SK-N-SH (cell line): ENCODE measurements around the gene GNG12. TPM values are rescaled to one million over a fixed set of nuclear protein-coding genes. Genes with fewer than 3 reads are reported as not detected.
A peak's percentile ranks its signal among the peaks of the same experiment; 100 is the strongest.

Experiments used
- CTCF ChIA-PET: fragments of 300-600, 350-600 bp; formaldehyde crosslinking; extraction: SDS; loops from one replicate; lab custom pipeline; 2021; lab: Yijun Ruan, JAX
- POLR2A ChIA-PET: fragments of 350-600 bp; sonication (Branson Sonifier 250); formaldehyde crosslinking; extraction: SDS; loops from one replicate; lab custom pipeline; 2020; ENCODE audit warnings: antibody characterized with exemption, inconsistent platforms; lab: Yijun Ruan, JAX
- DNase-seq: peaks from one replicate; pipeline ENCODE4 v3.0.0; 2012
- H2AFZ ChIP-seq: fragments of 200-600 bp; sonication (generic); 2 replicates; pipeline ENCODE4 v1.8.1; 2016; ENCODE audit warnings: antibody characterized with exemption, mild to moderate bottlenecking, low read depth
- H3F3A ChIP-seq: fragments of 200-600 bp; sonication (generic); replicated peaks from 2 replicates; pipeline ENCODE3; 2016; ENCODE audit warnings: antibody characterized with exemption, mild to moderate bottlenecking; ENCODE audit not compliant: insufficient read depth
- H3K27ac ChIP-seq, 2 experiments: fragments of 200-500 bp in 1 of 2; fragments of 200-600 bp in 1 of 2; sonication (Bioruptor generic) in 1 of 2; sonication (generic), shearing (Covaris generic) in 1 of 2; 2 replicates each; pipeline versions ENCODE4 v1.5.1 to v1.6.1; 2014 to 2016; ENCODE audit warnings: low read depth in 2 of 2, inconsistent platforms in 1 of 2, low read length in 1 of 2, mild to moderate bottlenecking in 1 of 2, mixed read lengths in 1 of 2
- H3K27me3 ChIP-seq: fragments of 200-600 bp; sonication (generic), shearing (Covaris generic); 2 replicates; pipeline ENCODE4 v1.6.1; 2016; ENCODE audit warnings: mixed run types; ENCODE audit not compliant: insufficient read depth
- H3K36me3 ChIP-seq, 2 experiments: fragments of 200-500 bp in 1 of 2; fragments of 200-600 bp in 1 of 2; sonication (Bioruptor generic) in 1 of 2; sonication (generic) in 1 of 2; replicated peaks in 1 of 2; 2 replicates each; pipeline versions ENCODE3 to v1.5.1; 2014 to 2016; ENCODE audit warnings: low read length in 1 of 2, mild to moderate bottlenecking in 1 of 2; ENCODE audit not compliant: insufficient read depth in 2 of 2, control insufficient read depth in 1 of 2
- H3K4me1 ChIP-seq, 2 experiments: fragments of 200-500 bp in 1 of 2; fragments of 200-600 bp in 1 of 2; sonication (Bioruptor generic) in 1 of 2; sonication (generic), shearing (Covaris generic) in 1 of 2; 2 replicates each; pipeline versions ENCODE4 v1.5.1 to v1.6.1; 2014 to 2016; ENCODE audit warnings: low read depth in 1 of 2, low read length in 1 of 2, mixed run types in 1 of 2; ENCODE audit not compliant: insufficient read depth in 2 of 2, control insufficient read depth in 1 of 2
- H3K4me2 ChIP-seq: fragments of 200-600 bp; sonication (generic), shearing (Covaris generic); 2 replicates; pipeline ENCODE4 v1.6.1; 2017; ENCODE audit warnings: mixed run types
- H3K4me3 ChIP-seq, 2 experiments: fragments of 200-500 bp in 1 of 2; fragments of 200-600 bp in 1 of 2; sonication (Bioruptor generic) in 1 of 2; sonication (generic), shearing (Covaris generic) in 1 of 2; 2 replicates each; pipeline versions ENCODE4 v1.5.1 to v1.8.1; 2014 to 2016; ENCODE audit warnings: low read depth in 2 of 2, inconsistent platforms in 1 of 2, low read length in 1 of 2, mild to moderate bottlenecking in 1 of 2, mixed read lengths in 1 of 2, moderate library complexity in 1 of 2
- H3K79me2 ChIP-seq: fragments of 200-600 bp; sonication (generic); 2 replicates; pipeline ENCODE4 v1.8.1; 2017; ENCODE audit warnings: mild to moderate bottlenecking; ENCODE audit not compliant: insufficient read depth
- H3K9ac ChIP-seq: fragments of 200-600 bp; sonication (generic); 2 replicates; pipeline ENCODE4 v1.6.1; 2017; ENCODE audit warnings: mixed run types
- H3K9me2 ChIP-seq: fragments of 200-600 bp; sonication (generic); 2 replicates; pipeline ENCODE4 v1.6.1; 2017; ENCODE audit warnings: mixed run types
- H3K9me3 ChIP-seq: fragments of 200-600 bp; sonication (generic); 2 replicates; pipeline ENCODE4 v1.6.1; 2017; ENCODE audit warnings: mixed run types, mild to moderate bottlenecking, moderate library complexity
- H4K20me1 ChIP-seq: fragments of 200-600 bp; sonication (generic); 2 replicates; pipeline ENCODE4 v1.6.1; 2017; ENCODE audit warnings: mild to moderate bottlenecking, mixed run types; ENCODE audit not compliant: insufficient read depth
- FOXJ3 ChIP-seq: sonication (generic); formaldehyde crosslinking; IDR thresholded peaks from 2 replicates; pipeline ENCODE4 v1.5.1; 2020; ENCODE audit warnings: mild to moderate bottlenecking, missing genetic modification reagents
- GABPA ChIP-seq: IDR thresholded peaks from 2 replicates; pipeline ENCODE4 v1.4.0; 2012; ENCODE audit warnings: low read depth, mild to moderate bottlenecking
- GATA2 ChIP-seq: sonication (generic); formaldehyde crosslinking; IDR thresholded peaks from 2 replicates; pipeline ENCODE4 v1.5.0; 2020; ENCODE audit warnings: mild to moderate bottlenecking, missing genetic modification reagents
- IRF3 ChIP-seq: fragments of 150-350 bp; IDR thresholded peaks from 2 replicates; pipeline ENCODE4 v1.6.1; 2016; ENCODE audit warnings: mild to moderate bottlenecking, low read depth, low read length
- JUND ChIP-seq: IDR thresholded peaks from 2 replicates; pipeline ENCODE4 v1.4.0; 2012
- NFIC ChIP-seq: IDR thresholded peaks from 2 replicates; pipeline ENCODE4 v1.4.0; 2012; ENCODE audit warnings: borderline replicate concordance
- NRF1 ChIP-seq: IDR thresholded peaks from 2 replicates; pipeline ENCODE4 v1.6.1; 2012; ENCODE audit warnings: low read depth, mild to moderate bottlenecking, low read length
- TAF1 ChIP-seq: IDR thresholded peaks from 2 replicates; pipeline ENCODE4 v1.6.1; 2012; ENCODE audit warnings: low read depth, mild to moderate bottlenecking, low read length, moderate library complexity, borderline replicate concordance
- ZBTB33 ChIP-seq: IDR thresholded peaks from 2 replicates; pipeline ENCODE4 v1.4.0; 2012; ENCODE audit warnings: low read depth, borderline replicate concordance
- whole genome bisulfite sequencing: methylation state at CpG from one replicate; pipeline ENCODE4 v1.1.6; 2017; ENCODE audit warnings: low lambda C conversion rate; 5-methylcytosine and 5-hydroxymethylcytosine counted together
- polyA plus RNA-seq, 3 experiments: library from polyadenylated mRNA; depleted of rRNA; stranded (reverse); fragments of >200 nt; gene quantifications; 2 replicates each; pipeline ENCODE4 v1.2.3, GENCODE V29; 2012
- TF ChIP-seq, protein P1 (sequence below): IDR thresholded peaks from 2 replicates; pipeline ENCODE4 v1.6.1; 2012; ENCODE audit warnings: mild to moderate bottlenecking, low read depth, low read length, moderate library complexity
- TF ChIP-seq, protein P2 (sequence below): fragments of 200-600 bp; sonication (generic); IDR thresholded peaks from 2 replicates; pipeline ENCODE4 v1.6.1; 2017; ENCODE audit warnings: antibody characterized with exemption, mild to moderate bottlenecking, moderate library complexity

GNG12 gene
- polyA plus RNA-seq, 1 of the 3 experiments (the other 2 are of a cell fraction): 41.2 TPM

DNA sequence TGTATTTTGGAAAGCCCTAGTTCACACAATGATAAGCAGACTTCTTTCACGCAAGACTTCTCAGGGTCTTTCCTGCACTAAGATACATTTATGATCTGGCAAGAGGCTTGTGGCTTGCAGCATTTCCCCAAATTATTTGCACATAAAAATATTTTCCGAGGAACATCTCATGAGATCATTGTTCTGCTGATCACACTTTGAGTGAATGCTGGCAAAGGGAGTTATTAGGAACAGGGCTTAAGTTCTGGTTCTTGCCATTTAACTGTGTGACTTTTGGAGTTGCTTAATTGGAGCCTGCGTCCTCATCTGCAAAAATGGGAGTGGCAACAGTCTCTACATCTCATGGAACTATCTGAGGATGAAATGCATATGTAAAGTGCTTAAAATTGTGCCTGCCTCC lies 98.1 kb downstream of the GNG12 start:
- Histone ChIP-seq H3K4me2 (peak overlapping the region; percentile 80; the same call in 1 of the 2 replicates), H3K4me3 (no peak overlapping the region; a peak in 1 of 4 replicates), H3K27ac (peak overlapping the region; percentile 82 to 99; a peak in 3 of 4 replicates), H3K4me1 (peaks cover 15 to 43% of the 10 kb centered on the region in 2 experiments; a peak in 3 of 4 replicates), H3F3A (peaks cover 25% of the 10 kb centered on the region), H2AFZ (no peak overlapping the region), H3K36me3 (no peaks in the 10 kb centered on the region), H3K9me3 (no peaks in the 10 kb centered on the region), H3K27me3 (no peaks in the 10 kb centered on the region), H3K9me2 (no peaks in the 10 kb centered on the region), H3K9ac (peak overlapping the region; percentile 56; the same call in 1 of the 2 replicates), H4K20me1 (no peaks in the 10 kb centered on the region), H3K79me2 (peaks cover 82% of the 10 kb centered on the region)
- ChIA-PET POLR2A (no interaction called here), CTCF (interaction anchor here (1.0 kb wide), 1 partner anchor 174 kb away, joined by 3 read pairs; no protein-coding TSS in a partner anchor)
- no peak for DNase-seq
- 91% methylated on average over 3 of the region's 3 CpGs for WGBS
- TF ChIP-seq NRF1 (no peak), JUND (no peak), NFIC (no peak), IRF3 (no peak), FOXJ3 (CRISPR knock-in tag) (no peak), TAF1 (no peak), GABPA (no peak), ZBTB33 (no peak), GATA2 (CRISPR knock-in tag) (no peak)
- TF ChIP-seq, protein P1, sequence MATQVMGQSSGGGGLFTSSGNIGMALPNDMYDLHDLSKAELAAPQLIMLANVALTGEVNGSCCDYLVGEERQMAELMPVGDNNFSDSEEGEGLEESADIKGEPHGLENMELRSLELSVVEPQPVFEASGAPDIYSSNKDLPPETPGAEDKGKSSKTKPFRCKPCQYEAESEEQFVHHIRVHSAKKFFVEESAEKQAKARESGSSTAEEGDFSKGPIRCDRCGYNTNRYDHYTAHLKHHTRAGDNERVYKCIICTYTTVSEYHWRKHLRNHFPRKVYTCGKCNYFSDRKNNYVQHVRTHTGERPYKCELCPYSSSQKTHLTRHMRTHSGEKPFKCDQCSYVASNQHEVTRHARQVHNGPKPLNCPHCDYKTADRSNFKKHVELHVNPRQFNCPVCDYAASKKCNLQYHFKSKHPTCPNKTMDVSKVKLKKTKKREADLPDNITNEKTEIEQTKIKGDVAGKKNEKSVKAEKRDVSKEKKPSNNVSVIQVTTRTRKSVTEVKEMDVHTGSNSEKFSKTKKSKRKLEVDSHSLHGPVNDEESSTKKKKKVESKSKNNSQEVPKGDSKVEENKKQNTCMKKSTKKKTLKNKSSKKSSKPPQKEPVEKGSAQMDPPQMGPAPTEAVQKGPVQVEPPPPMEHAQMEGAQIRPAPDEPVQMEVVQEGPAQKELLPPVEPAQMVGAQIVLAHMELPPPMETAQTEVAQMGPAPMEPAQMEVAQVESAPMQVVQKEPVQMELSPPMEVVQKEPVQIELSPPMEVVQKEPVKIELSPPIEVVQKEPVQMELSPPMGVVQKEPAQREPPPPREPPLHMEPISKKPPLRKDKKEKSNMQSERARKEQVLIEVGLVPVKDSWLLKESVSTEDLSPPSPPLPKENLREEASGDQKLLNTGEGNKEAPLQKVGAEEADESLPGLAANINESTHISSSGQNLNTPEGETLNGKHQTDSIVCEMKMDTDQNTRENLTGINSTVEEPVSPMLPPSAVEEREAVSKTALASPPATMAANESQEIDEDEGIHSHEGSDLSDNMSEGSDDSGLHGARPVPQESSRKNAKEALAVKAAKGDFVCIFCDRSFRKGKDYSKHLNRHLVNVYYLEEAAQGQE: no peak
- TF ChIP-seq, protein P2, sequence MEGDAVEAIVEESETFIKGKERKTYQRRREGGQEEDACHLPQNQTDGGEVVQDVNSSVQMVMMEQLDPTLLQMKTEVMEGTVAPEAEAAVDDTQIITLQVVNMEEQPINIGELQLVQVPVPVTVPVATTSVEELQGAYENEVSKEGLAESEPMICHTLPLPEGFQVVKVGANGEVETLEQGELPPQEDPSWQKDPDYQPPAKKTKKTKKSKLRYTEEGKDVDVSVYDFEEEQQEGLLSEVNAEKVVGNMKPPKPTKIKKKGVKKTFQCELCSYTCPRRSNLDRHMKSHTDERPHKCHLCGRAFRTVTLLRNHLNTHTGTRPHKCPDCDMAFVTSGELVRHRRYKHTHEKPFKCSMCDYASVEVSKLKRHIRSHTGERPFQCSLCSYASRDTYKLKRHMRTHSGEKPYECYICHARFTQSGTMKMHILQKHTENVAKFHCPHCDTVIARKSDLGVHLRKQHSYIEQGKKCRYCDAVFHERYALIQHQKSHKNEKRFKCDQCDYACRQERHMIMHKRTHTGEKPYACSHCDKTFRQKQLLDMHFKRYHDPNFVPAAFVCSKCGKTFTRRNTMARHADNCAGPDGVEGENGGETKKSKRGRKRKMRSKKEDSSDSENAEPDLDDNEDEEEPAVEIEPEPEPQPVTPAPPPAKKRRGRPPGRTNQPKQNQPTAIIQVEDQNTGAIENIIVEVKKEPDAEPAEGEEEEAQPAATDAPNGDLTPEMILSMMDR: no peak
